AG10803 (cell line): ENCODE measurements around the gene LEMD3.

Experiments used
- DNase-seq: peaks from one replicate; pipeline ENCODE4 v3.0.0; 2010; ENCODE audit warnings: low read depth
- H3K4me3 ChIP-seq: 2 replicates; pipeline ENCODE4 v1.5.1; 2011; ENCODE audit warnings: mild to moderate bottlenecking, low read length, control low read depth
- CTCF ChIP-seq: conservative IDR thresholded peaks from 2 replicates; pipeline ENCODE4 v1.5.1; 2011; ENCODE audit warnings: mild to moderate bottlenecking, low read length, control low read depth, inconsistent platforms

The LEMD3 gene

DNA sequence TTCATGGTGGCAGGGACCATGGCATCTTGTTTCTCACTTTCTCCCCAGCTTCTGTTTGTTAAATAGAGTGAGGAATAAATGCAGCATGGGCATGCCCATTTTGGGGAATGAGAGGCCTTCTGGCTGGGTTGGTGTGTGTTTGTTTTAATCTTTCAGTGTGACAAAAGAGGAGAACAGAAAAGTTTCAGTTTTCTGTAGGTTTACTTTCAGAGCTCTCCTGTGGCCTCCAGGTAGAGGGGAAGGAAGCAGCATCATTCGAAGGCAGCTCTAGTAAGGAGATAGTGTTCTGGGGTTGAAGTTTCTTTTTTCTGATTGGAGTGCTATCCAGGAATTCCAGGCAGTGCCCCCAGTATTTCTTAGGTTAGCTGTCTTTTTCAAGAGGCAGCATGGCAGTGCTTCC lies 124.4 kb downstream of the LEMD3 start:
- no peak for TF ChIP-seq CTCF
- no peak overlapping the region for H3K4me3 ChIP-seq
- no peak for DNase-seq

DNA sequence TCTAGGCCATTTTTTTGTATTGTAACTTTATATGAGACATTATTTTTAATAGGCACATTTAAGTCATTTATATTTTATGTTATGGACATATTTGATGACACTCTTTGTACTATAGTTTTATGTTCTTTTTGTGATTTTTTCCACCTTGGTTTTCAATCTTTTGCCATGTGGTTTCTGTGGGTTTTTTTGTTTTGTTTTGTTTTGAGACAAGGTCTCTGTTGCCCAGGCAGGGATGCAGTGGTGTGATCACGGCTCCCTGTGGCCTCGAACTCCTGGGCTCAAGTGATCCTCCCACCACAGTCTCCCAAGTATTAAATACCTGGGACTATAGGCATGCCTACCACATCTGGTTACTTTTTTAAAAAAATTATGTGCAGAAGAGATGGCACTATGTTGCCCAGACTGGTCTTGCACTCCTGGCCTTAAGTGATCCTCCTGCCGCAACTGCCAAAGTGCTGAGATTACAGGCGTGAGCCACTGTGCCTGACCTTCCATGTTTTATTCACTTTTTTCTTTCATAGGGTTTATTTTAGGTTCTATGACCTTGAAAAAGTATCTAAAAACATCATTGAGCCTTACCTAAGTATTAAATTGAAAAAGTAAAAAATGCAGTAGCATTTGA lies 125.4 kb downstream of the LEMD3 start:
- no peak overlapping the region for H3K4me3 ChIP-seq
- no peak for DNase-seq
- TF ChIP-seq CTCF: no peak

GRCh38 chr12:65296508-65297265 lies 127.3 kb downstream of the LEMD3 start:
- no peak overlapping the region for H3K4me3 ChIP-seq
- TF ChIP-seq CTCF: no peak
- DNase-seq: no peak
